Ishikawa (cell line): ENCODE measurements around the gene VTI1A.

ENCODE experiments used
- CEBPB ChIP-seq: IDR thresholded peaks from 2 replicates; pipeline ENCODE4 v1.6.1; 2012
- EGR1 ChIP-seq: IDR thresholded peaks from 2 replicates; pipeline ENCODE4 v1.6.1; 2012
- EP300 ChIP-seq: IDR thresholded peaks from 2 replicates; pipeline ENCODE4 v1.6.1; 2012; ENCODE audit warnings: borderline replicate concordance
- NFIC ChIP-seq: IDR thresholded peaks from 2 replicates; pipeline ENCODE4 v1.6.1; 2012
- TAF1 ChIP-seq: IDR thresholded peaks from 2 replicates; pipeline ENCODE4 v1.6.1; 2012; ENCODE audit warnings: low read depth, mild to moderate bottlenecking
- TEAD4 ChIP-seq: IDR thresholded peaks from 2 replicates; pipeline ENCODE4 v1.6.1; 2012
- YY1 ChIP-seq: IDR thresholded peaks from 2 replicates; pipeline ENCODE4 v1.6.1; 2012; ENCODE audit warnings: low read depth
- TF ChIP-seq, protein P1 (sequence below): IDR thresholded peaks from 2 replicates; pipeline ENCODE4 v1.6.1; 2012
- TF ChIP-seq, protein P2 (sequence below): IDR thresholded peaks from 2 replicates; pipeline ENCODE4 v1.6.1; 2012
- TF ChIP-seq, protein P3 (sequence below): IDR thresholded peaks from 2 replicates; pipeline ENCODE4 v1.6.1; 2012; ENCODE audit warnings: low read depth, mild to moderate bottlenecking

DNA sequence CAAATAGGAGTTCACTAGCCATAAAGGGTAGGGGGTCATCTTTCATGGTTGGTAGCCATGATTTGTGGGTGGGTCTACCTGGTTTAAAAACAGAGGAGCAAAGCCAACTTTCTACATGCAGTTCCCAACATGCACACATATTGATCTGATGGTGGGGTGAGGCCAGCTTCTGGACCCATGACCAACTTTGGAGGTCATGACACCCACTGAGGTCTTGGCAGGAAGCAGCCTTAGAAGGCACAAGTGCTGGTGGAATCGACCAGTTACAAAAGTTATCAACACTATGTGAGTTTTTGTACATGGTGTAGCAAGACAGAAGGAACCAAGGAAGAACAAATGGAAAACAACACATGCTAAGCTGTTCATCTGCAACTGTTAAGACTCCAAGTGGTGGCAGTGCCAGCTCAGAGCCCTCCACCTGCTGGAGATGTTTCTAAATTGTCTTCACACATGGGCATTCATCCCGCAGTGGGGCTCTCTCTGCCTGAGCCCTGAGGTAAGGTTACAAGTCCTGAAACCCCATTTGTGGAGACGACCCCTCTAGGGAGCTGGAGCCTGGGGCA, 401.9 kb downstream of the VTI1A start:
- no peak for TF ChIP-seq CEBPB
- TF ChIP-seq, protein P1, sequence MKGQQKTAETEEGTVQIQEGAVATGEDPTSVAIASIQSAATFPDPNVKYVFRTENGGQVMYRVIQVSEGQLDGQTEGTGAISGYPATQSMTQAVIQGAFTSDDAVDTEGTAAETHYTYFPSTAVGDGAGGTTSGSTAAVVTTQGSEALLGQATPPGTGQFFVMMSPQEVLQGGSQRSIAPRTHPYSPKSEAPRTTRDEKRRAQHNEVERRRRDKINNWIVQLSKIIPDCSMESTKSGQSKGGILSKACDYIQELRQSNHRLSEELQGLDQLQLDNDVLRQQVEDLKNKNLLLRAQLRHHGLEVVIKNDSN = no peak
- TF ChIP-seq, protein P2, sequence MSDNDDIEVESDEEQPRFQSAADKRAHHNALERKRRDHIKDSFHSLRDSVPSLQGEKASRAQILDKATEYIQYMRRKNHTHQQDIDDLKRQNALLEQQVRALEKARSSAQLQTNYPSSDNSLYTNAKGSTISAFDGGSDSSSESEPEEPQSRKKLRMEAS = no peak
- no peak for TF ChIP-seq EP300
- no peak for TF ChIP-seq YY1
- TF ChIP-seq, protein P3, sequence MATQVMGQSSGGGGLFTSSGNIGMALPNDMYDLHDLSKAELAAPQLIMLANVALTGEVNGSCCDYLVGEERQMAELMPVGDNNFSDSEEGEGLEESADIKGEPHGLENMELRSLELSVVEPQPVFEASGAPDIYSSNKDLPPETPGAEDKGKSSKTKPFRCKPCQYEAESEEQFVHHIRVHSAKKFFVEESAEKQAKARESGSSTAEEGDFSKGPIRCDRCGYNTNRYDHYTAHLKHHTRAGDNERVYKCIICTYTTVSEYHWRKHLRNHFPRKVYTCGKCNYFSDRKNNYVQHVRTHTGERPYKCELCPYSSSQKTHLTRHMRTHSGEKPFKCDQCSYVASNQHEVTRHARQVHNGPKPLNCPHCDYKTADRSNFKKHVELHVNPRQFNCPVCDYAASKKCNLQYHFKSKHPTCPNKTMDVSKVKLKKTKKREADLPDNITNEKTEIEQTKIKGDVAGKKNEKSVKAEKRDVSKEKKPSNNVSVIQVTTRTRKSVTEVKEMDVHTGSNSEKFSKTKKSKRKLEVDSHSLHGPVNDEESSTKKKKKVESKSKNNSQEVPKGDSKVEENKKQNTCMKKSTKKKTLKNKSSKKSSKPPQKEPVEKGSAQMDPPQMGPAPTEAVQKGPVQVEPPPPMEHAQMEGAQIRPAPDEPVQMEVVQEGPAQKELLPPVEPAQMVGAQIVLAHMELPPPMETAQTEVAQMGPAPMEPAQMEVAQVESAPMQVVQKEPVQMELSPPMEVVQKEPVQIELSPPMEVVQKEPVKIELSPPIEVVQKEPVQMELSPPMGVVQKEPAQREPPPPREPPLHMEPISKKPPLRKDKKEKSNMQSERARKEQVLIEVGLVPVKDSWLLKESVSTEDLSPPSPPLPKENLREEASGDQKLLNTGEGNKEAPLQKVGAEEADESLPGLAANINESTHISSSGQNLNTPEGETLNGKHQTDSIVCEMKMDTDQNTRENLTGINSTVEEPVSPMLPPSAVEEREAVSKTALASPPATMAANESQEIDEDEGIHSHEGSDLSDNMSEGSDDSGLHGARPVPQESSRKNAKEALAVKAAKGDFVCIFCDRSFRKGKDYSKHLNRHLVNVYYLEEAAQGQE = no peak
- TF ChIP-seq NFIC = no peak
- no peak for TF ChIP-seq EGR1
- TF ChIP-seq TAF1 = no peak
- TF ChIP-seq TEAD4 = no peak
